ENCODE data around the gene ST6GAL1. TPM values are rescaled to one million over a fixed set of nuclear protein-coding genes. Genes with fewer than 3 reads are reported as not detected.

ST6GAL1 gene
- total and polyA plus RNA-seq, 2 experiments from 2014 or later = 17.6 to 65.1 TPM

DNA sequence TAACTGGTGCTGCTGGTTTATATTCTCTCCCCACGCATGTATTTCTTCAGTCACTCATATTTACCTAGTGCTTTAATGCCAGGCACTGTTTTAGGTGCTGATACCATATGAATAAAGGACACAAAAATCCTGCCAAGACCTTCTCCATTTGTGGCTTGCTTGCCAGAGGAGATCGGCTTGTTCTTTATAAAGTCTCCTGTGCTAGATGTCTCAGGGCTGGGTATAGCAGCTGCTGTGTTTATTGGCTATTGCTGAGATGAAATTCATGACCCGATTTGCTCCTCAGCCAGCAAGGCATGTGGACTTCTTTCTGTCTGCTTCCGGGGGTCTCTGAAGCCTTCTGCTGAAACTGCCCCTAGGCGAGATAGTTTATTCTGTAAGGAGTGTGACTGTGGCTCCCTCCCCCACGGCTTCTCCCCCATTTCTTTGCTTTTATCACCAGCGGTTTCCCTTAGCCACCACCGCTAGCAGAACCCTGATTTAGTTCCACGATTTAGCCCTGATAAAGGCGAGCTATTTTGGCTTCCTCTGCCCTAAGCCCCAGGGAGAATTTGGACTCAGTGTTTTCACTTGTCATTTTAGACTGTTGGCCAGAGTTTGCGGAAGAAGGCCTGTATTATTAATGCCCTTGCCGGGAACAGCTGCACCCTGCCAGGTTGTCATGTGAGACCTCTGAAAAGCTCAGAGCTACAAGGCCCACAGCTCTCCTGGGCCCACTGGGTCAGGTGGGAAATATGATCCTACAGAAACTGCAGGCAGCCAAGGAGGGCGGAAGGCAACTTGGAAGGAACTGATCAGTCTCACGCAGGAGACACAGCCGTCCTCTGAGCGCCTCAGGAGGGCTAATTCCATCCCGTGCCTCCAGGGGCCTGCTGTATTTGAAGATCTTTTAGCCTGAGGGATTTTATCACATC, 46.8 kb downstream of the ST6GAL1 start:
- Histone ChIP-seq H3F3A (replicated peaks; ENCODE audit: low read depth) (no peaks in the 10 kb centered on the region), H3K79me2 (replicated peaks; ENCODE audit: insufficient read depth) (peaks cover 4% of the 10 kb centered on the region; the same call in 1 of the 2 replicates), H3K4me1 (ENCODE audit: insufficient read depth) (peaks cover 15% of the 10 kb centered on the region), H3K27me3 (ENCODE audit: insufficient read depth) (no peaks in the 10 kb centered on the region), H4K20me1 (replicated peaks; ENCODE audit: insufficient read depth) (0 out of 2 replicates have a peak, but pooled peaks cover 4% of the 10 kb centered on the region), H2AFZ (no peak overlapping the region), H3K4me2 (peak overlapping the region; percentile 53), H3K36me3 (ENCODE audit: insufficient read depth) (0 out of 2 replicates have a peak, but pooled peaks cover 9% of the 10 kb centered on the region), H3K4me3 (no peak overlapping the region), H3K9me2 (ENCODE audit: insufficient read depth) (no peaks in the 10 kb centered on the region; the same call in 1 of the 2 replicates), H3K27ac (ENCODE audit: low read depth) (peak overlapping the region; percentile 90)
- TF ChIP-seq JUNB (IDR thresholded peaks at IDR 0.05; ENCODE audit: unreplicated experiment) = no peak
- TF ChIP-seq STAT1 (IDR thresholded peaks at IDR 0.05; ENCODE audit: unreplicated experiment) = no peak
- no peak for TF ChIP-seq CREB1 (CRISPR knock-in tag; IDR thresholded peaks at IDR 0.05; ENCODE audit: low read depth)
- no peak for TF ChIP-seq EZH2phosphoT487 (IDR thresholded peaks at IDR 0.05; ENCODE audit: unreplicated experiment)
- no peak for TF ChIP-seq POLR2AphosphoS5 (IDR thresholded peaks at IDR 0.05; ENCODE audit: low read depth)
- no peak for TF ChIP-seq NANOG (IDR thresholded peaks at IDR 0.05; ENCODE audit: borderline replicate concordance)
- no peak for TF ChIP-seq ZNF331 (CRISPR knock-in tag; IDR thresholded peaks at IDR 0.05; ENCODE audit: low read depth)
- TF ChIP-seq, protein P1, sequence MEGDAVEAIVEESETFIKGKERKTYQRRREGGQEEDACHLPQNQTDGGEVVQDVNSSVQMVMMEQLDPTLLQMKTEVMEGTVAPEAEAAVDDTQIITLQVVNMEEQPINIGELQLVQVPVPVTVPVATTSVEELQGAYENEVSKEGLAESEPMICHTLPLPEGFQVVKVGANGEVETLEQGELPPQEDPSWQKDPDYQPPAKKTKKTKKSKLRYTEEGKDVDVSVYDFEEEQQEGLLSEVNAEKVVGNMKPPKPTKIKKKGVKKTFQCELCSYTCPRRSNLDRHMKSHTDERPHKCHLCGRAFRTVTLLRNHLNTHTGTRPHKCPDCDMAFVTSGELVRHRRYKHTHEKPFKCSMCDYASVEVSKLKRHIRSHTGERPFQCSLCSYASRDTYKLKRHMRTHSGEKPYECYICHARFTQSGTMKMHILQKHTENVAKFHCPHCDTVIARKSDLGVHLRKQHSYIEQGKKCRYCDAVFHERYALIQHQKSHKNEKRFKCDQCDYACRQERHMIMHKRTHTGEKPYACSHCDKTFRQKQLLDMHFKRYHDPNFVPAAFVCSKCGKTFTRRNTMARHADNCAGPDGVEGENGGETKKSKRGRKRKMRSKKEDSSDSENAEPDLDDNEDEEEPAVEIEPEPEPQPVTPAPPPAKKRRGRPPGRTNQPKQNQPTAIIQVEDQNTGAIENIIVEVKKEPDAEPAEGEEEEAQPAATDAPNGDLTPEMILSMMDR (conservative IDR thresholded peaks at IDR 0.05; ENCODE audit: low read depth in 2 of 2) = no peak
- TF ChIP-seq, protein P2, sequence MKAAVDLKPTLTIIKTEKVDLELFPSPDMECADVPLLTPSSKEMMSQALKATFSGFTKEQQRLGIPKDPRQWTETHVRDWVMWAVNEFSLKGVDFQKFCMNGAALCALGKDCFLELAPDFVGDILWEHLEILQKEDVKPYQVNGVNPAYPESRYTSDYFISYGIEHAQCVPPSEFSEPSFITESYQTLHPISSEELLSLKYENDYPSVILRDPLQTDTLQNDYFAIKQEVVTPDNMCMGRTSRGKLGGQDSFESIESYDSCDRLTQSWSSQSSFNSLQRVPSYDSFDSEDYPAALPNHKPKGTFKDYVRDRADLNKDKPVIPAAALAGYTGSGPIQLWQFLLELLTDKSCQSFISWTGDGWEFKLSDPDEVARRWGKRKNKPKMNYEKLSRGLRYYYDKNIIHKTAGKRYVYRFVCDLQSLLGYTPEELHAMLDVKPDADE (IDR thresholded peaks at IDR 0.05) = no peak
- TF ChIP-seq REST (IDR thresholded peaks at IDR 0.05; ENCODE audit: unreplicated experiment) = no peak
- no peak for TF ChIP-seq ZNF462 (CRISPR knock-in tag; IDR thresholded peaks at IDR 0.05)
- no peak for TF ChIP-seq EZH2 (IDR thresholded peaks at IDR 0.05; ENCODE audit: low read depth, unreplicated experiment)
- TF ChIP-seq ZNF114 (CRISPR knock-in tag; IDR thresholded peaks at IDR 0.05) = no peak
- ATAC-seq (peak; percentile 92), DNase-seq (ENCODE audit: low spot score) (peak; percentile 39)
- H3K27ac Mint-ChIP-seq = peak overlapping the region; percentile 87
- peaks cover 27% of the 10 kb centered on the region for H3K4me1 Mint-ChIP-seq
- peaks cover 83% of the 10 kb centered on the region for H3K36me3 Mint-ChIP-seq (ENCODE audit: low read depth)
- peaks cover 6% of the 10 kb centered on the region for H3K27me3 Mint-ChIP-seq (ENCODE audit: insufficient read depth, low read depth, poor library complexity)
- H3K4me3 Mint-ChIP-seq = no peak overlapping the region
- H3K9me3 Mint-ChIP-seq = peaks cover under 1% of the 10 kb centered on the region; the same call in 2 of the 3 replicates
